Measurements from ENCODE around the gene HTR1A. TPM values are rescaled to one million over a fixed set of nuclear protein-coding genes. Genes with fewer than 3 reads are reported as not detected.

HTR1A gene
- total and polyA plus RNA-seq, 2 experiments from 2014 or later = 0.57 TPM; not detected in 1

DNA sequence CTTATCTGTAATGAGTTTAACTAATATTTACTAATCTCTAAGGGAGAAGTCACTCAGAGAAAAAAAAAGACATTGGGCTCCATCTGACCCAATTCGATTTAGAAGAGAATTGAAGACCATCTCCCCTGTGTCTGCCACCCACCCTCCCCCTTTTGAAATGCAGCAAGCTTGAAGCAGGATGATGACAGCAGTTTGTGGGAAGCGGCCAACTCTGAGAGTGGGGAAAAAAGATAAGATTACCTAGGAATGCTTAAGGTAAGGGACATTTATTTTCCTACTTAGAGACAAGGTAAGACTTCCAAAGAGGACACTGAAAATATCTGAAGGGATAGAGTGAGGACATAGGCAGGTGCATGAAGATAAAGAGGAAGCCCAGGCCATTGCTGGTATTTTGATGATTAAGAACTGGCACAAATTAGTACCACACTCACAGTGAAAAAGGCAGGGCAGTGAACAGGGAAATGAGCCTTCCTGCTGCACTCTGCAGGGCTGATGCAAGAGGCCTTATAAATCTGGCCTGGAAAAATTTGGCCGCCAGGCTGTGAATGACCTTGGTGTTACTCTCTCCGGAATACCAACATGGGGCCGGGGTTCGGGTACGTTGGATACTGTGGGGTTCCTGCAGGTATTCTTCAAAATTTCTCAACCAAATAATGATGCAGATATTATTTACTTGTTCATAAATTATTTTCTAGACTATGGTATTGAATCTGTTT, 42.3 kb downstream of the HTR1A start:
- Histone ChIP-seq H3K36me3 (replicated peaks; ENCODE audit: insufficient read depth, low read depth) (no peaks in the 10 kb centered on the region), H3K79me2 (no peaks in the 10 kb centered on the region), H3K27ac (no peak overlapping the region), H3K4me2 (no peak overlapping the region), H3K9me2 (replicated peaks; ENCODE audit: insufficient read depth) (no peaks in the 10 kb centered on the region), H4K20me1 (ENCODE audit: insufficient read depth, poor library complexity, severe bottlenecking) (no peaks in the 10 kb centered on the region), H2AFZ (no peak overlapping the region), H3K4me1 (ENCODE audit: insufficient read depth) (no peaks in the 10 kb centered on the region), H3K27me3 (no peaks in the 10 kb centered on the region), H3K4me3 (no peak overlapping the region), H3K9me3 (ENCODE audit: low read depth) (no peaks in the 10 kb centered on the region)
- 88% methylated on average over 7 of the region's 7 CpGs for WGBS (ENCODE audit: low lambda C conversion rate, missing lambda C conversion rate)
- TF ChIP-seq EZH2phosphoT487 (IDR thresholded peaks at IDR 0.05; ENCODE audit: low read depth, severe bottlenecking, unreplicated experiment) (no peak), EZH2 (IDR thresholded peaks at IDR 0.05; ENCODE audit: borderline replicate concordance) (no peak)
- TF ChIP-seq, protein P1, sequence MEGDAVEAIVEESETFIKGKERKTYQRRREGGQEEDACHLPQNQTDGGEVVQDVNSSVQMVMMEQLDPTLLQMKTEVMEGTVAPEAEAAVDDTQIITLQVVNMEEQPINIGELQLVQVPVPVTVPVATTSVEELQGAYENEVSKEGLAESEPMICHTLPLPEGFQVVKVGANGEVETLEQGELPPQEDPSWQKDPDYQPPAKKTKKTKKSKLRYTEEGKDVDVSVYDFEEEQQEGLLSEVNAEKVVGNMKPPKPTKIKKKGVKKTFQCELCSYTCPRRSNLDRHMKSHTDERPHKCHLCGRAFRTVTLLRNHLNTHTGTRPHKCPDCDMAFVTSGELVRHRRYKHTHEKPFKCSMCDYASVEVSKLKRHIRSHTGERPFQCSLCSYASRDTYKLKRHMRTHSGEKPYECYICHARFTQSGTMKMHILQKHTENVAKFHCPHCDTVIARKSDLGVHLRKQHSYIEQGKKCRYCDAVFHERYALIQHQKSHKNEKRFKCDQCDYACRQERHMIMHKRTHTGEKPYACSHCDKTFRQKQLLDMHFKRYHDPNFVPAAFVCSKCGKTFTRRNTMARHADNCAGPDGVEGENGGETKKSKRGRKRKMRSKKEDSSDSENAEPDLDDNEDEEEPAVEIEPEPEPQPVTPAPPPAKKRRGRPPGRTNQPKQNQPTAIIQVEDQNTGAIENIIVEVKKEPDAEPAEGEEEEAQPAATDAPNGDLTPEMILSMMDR (IDR thresholded peaks at IDR 0.05; ENCODE audit: poor library complexity) = no peak
- DNase-seq (ENCODE audit: low spot score) = no peak

DNA sequence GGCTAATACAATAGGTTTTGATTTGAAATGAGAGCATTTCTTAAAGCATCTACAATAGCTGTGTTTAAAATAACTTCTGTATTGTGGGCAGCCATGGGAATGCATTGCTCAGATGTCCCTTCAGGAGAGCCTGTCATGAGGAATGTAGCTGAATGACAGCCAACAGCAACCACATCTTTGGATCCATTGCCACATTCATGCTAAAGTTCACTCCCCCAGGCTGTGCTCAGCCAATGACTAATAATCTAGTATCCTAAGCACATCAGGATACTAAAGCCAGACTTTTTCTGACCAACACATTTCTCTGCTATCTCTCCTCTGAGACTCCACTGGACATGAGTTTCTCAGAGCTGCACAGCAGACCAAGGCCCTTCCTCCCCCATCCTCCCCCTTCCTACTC, 45.5 kb downstream of the HTR1A start:
- Histone ChIP-seq H3K36me3 (replicated peaks; ENCODE audit: insufficient read depth, low read depth) (no peaks in the 10 kb centered on the region), H3K9me3 (ENCODE audit: low read depth) (no peaks in the 10 kb centered on the region), H3K79me2 (no peaks in the 10 kb centered on the region), H2AFZ (no peak overlapping the region), H3K27ac (no peak overlapping the region), H3K4me3 (no peak overlapping the region), H3K9me2 (replicated peaks; ENCODE audit: insufficient read depth) (no peaks in the 10 kb centered on the region), H3K4me1 (ENCODE audit: insufficient read depth) (no peaks in the 10 kb centered on the region), H3K4me2 (no peak overlapping the region), H3K27me3 (no peaks in the 10 kb centered on the region), H4K20me1 (ENCODE audit: insufficient read depth, poor library complexity, severe bottlenecking) (no peaks in the 10 kb centered on the region)
- no peak for DNase-seq (ENCODE audit: low spot score)
- TF ChIP-seq EZH2 (IDR thresholded peaks at IDR 0.05; ENCODE audit: borderline replicate concordance) = no peak

DNA sequence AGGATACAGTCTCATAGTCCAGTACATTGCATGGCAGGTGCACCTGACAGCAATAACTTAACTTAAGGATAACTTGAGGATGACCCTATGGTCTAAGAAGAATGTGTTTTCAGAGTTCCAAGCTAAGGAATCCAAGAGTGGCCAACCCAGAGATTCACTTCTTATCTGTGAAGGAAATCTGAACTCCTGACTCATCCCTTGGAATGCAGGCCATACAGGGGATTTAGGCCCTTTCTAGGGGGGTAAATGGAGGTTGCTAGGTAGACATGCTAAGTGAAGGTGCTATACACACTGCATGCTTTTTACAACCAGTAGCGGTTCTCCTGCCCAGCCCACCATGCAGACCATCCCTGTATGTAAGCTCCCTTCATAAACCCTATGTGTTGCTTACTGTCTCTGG, 50.4 kb downstream of the HTR1A start:
- Histone ChIP-seq H3K9me3 (ENCODE audit: low read depth) (no peaks in the 10 kb centered on the region), H3K27me3 (no peaks in the 10 kb centered on the region), H3K4me3 (no peak overlapping the region), H3K4me2 (no peak overlapping the region), H2AFZ (no peak overlapping the region), H4K20me1 (ENCODE audit: insufficient read depth, poor library complexity, severe bottlenecking) (no peaks in the 10 kb centered on the region), H3K27ac (no peak overlapping the region), H3K36me3 (replicated peaks; ENCODE audit: insufficient read depth, low read depth) (no peaks in the 10 kb centered on the region), H3K79me2 (no peaks in the 10 kb centered on the region), H3K9me2 (replicated peaks; ENCODE audit: insufficient read depth) (no peaks in the 10 kb centered on the region), H3K4me1 (ENCODE audit: insufficient read depth) (no peaks in the 10 kb centered on the region)
- no peak for TF ChIP-seq EZH2phosphoT487 (IDR thresholded peaks at IDR 0.05; ENCODE audit: low read depth, severe bottlenecking, unreplicated experiment)
- TF ChIP-seq, protein P1 (IDR thresholded peaks at IDR 0.05; ENCODE audit: poor library complexity) = no peak
- TF ChIP-seq EZH2 (IDR thresholded peaks at IDR 0.05; ENCODE audit: borderline replicate concordance) = no peak
- WGBS (ENCODE audit: low lambda C conversion rate, missing lambda C conversion rate) = 83% methylated on average over 1 of the region's 1 CpG
- no peak for DNase-seq (ENCODE audit: low spot score)

Other genes starting within 250 kb of the HTR1A start
- 4.4 and 4.7 TPM in 2 replicates for gene RNF180, start 203.4 kb upstream of the HTR1A start, total RNA-seq
- 3.0 and 4.0 TPM in 2 replicates for gene RNF180, start 203.4 kb upstream of the HTR1A start, polyA plus RNA-seq